Keratinocyte (primary cell): ENCODE data around the gene TMEM144. TPM values are rescaled to one million over a fixed set of nuclear protein-coding genes. Genes with fewer than 3 reads are reported as not detected.

Source experiments
- DNase-seq: peaks from one replicate; pipeline ENCODE4 v3.0.0-alpha.2; 2011; ENCODE audit warnings: low read depth, missing footprints, low spot score
- FAIRE-seq: peaks from 2 replicates; lab custom pipeline; 2011; peaks lifted over from hg19 to GRCh38; lab: Jason Lieb, UNC
- H2AFZ ChIP-seq: 2 replicates; pipeline ENCODE4 v1.6.0; 2012; ENCODE audit warnings: low read length, control low read depth, inconsistent platforms; ENCODE audit not compliant: control insufficient read depth
- H3K27ac ChIP-seq: 2 replicates; pipeline ENCODE4 v1.5.1; 2011; ENCODE audit warnings: low read length; ENCODE audit not compliant: control insufficient read depth, insufficient read depth
- H3K27me3 ChIP-seq: 3 replicates; pipeline ENCODE4 v1.6.0; 2011; ENCODE audit warnings: low read length; ENCODE audit not compliant: control insufficient read depth, insufficient read depth; ENCODE audit errors: extremely low read depth
- H3K36me3 ChIP-seq, 2 experiments: 2 replicates in 1 of 2; 3 replicates in 1 of 2; pipeline ENCODE4 v1.5.1; 2011; ENCODE audit warnings: low read length in 2 of 2, mild to moderate bottlenecking in 1 of 2; ENCODE audit not compliant: control insufficient read depth in 2 of 2, insufficient read depth in 2 of 2; ENCODE audit errors: extremely low read depth in 1 of 2
- H3K4me1 ChIP-seq: 3 replicates; pipeline ENCODE4 v1.5.1; 2011; ENCODE audit warnings: low read length; ENCODE audit not compliant: control insufficient read depth, insufficient read depth; ENCODE audit errors: extremely low read depth
- H3K4me2 ChIP-seq: 3 replicates; pipeline ENCODE4 v1.6.0; 2011; ENCODE audit warnings: low read depth, low read length; ENCODE audit not compliant: control insufficient read depth, insufficient read depth; ENCODE audit errors: extremely low read depth
- H3K4me3 ChIP-seq, 3 experiments: fragments of 200-600 bp in 1 of 3; sonication (generic) in 1 of 3; 2 replicates in 2 of 3; 3 replicates in 1 of 3; pipeline ENCODE4 v1.5.1; 2011 to 2016; ENCODE audit warnings: low read length in 3 of 3, mild to moderate bottlenecking in 3 of 3, control low read depth in 2 of 3, inconsistent platforms in 1 of 3, low read depth in 1 of 3, mixed read lengths in 1 of 3, mixed run types in 1 of 3, moderate library complexity in 1 of 3; ENCODE audit not compliant: control insufficient read depth in 2 of 3, insufficient read depth in 2 of 3; ENCODE audit errors: extremely low read depth in 1 of 3
- H3K79me2 ChIP-seq: 2 replicates; pipeline ENCODE4 v1.6.0; 2012; ENCODE audit warnings: low read length; ENCODE audit not compliant: control insufficient read depth, insufficient read depth
- H3K9ac ChIP-seq: 3 replicates; pipeline ENCODE4 v1.6.0; 2011; ENCODE audit warnings: low read length; ENCODE audit not compliant: control insufficient read depth, insufficient read depth; ENCODE audit errors: extremely low read depth
- H3K9me1 ChIP-seq: 3 replicates; pipeline ENCODE4 v1.6.0; 2011; ENCODE audit warnings: low read length; ENCODE audit not compliant: control insufficient read depth, insufficient read depth; ENCODE audit errors: extremely low read depth
- H3K9me3 ChIP-seq: 2 replicates; pipeline ENCODE4 v1.5.1; 2012; ENCODE audit warnings: low read depth, low read length; ENCODE audit not compliant: control insufficient read depth
- H4K20me1 ChIP-seq: 3 replicates; pipeline ENCODE4 v1.6.0; 2011; ENCODE audit warnings: low read length; ENCODE audit not compliant: control insufficient read depth, insufficient read depth; ENCODE audit errors: extremely low read depth
- CTCF ChIP-seq, 3 experiments: IDR thresholded peaks in 1 of 3; conservative IDR thresholded peaks in 1 of 3; optimal IDR thresholded peaks in 1 of 3; 2 replicates in 2 of 3; 3 replicates in 1 of 3; pipeline versions ENCODE3 to v1.5.1; 2011; ENCODE audit warnings: low read length in 3 of 3, mild to moderate bottlenecking in 3 of 3, moderate library complexity in 2 of 3, control low read depth in 1 of 3, inconsistent platforms in 1 of 3; ENCODE audit not compliant: insufficient read depth in 2 of 3; ENCODE audit errors: extremely low read depth in 1 of 3
- EZH2 ChIP-seq: IDR thresholded peaks from one replicate; pipeline ENCODE4 v1.6.1; 2012; ENCODE audit warnings: inconsistent platforms, mild to moderate bottlenecking, low read length, moderate library complexity
- dilution Hi-C: fragments of 300-500 bp; cut with MboI; formaldehyde crosslinking; loops from one replicate; pipeline ENCODE4 v1.7.0; 2020; ENCODE audit warnings: low sequenced_read_pairs; ENCODE audit not compliant: extremely low pct_ligation_motif_present
- polyA plus RNA-seq, 5 experiments: library from polyadenylated mRNA; depleted of rRNA in 3 of 5; stranded (reverse) in 3 of 5; stranded (forward) in 1 of 5; unstranded in 1 of 5; fragments of >200 nt; gene quantifications; 1 replicate in 1 of 5; 2 replicates in 3 of 5; 3 replicates in 1 of 5; pipeline versions ENCODE4 v1.2.1 to v1.2.3, GENCODE V29; 2011 to 2012; ENCODE audit warnings: missing spikeins in 2 of 5, low read depth in 1 of 5, low replicate concordance in 1 of 5

Gene TMEM144
- polyA plus RNA-seq, 1 donor (not counting 4 experiments of a cell fraction or from before 2014, with no cell fraction given): 3.3 TPM

DNA sequence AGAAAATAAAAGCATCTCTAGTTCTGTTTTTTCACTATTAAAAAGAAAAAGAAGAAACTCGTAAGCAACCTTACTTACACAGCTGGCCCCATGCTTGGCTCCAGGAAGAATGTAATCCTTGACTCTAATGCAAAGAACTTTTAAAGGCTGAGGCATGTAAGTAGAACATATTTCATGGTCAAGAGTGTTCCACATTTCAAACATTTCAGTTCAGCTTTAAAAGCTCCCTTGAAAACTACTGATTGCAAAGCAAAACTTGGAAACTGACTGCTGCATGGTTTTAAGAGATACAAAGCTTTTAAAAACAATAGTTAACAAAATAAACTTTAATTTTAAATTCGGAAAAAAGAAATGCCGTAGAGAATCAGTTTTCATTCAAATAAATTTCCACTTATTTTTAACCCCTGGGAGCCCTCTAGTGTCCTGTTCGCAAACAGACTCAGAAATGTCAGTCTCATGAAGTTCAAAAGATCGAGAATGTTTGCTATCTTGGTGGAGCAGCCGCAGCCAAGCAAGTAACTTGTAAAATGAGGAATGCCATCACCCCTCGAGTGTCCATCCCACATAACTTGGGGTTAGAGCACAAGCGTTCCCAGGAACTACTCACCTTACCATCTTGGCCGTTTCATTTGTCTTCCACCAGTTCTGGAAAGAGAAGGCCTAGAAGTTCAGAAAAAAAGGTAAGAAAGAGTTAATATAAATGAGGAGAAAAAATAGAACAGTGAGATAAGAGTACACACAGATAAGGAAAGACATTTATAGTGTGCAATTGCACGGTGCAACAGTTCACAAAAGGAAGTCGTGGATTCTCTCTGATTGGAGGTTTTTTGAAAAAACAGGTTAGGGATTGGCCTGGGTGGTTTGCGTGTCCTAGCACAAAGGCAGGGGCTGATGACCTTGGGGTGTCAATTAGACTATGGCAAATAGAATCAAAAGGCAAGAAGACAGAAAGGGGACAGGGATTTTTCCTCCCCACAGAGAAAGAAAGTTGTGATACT lies 37.7 kb upstream of the TMEM144 start, which contains the start of gene GASK1B:
GASK1B (minus strand) TSS at position 765 of the 998 bp plus-strand sequence. CDS start 1,650 bp downstream, outside the sequence.
- H3K9ac ChIP-seq: no peak within 1 kb of the TSS
- no peaks in the 10 kb centered on the region for H3K9me1 ChIP-seq
- no peak for DNase-seq
- dilution Hi-C loops: no loop called here
- H3K4me1 ChIP-seq: peaks cover 17% of the 10 kb centered on the region
- H3K36me3 ChIP-seq: no peaks in the 10 kb centered on the region
- H4K20me1 ChIP-seq: no peaks in the 10 kb centered on the region
- peak; percentile 82 for FAIRE-seq
- no peaks in the 10 kb centered on the region for H3K9me3 ChIP-seq
- no peaks in the 10 kb centered on the region for H3K27me3 ChIP-seq
- TF ChIP-seq EZH2 (no peak), CTCF (optimal IDR thresholded peaks at IDR 0.05 in 1 of 3, IDR thresholded peaks at IDR 0.05 in 1 of 3, conservative IDR thresholded peaks at IDR 0.05 in 1 of 3; ENCODE audit: extremely low read depth in 1 of 3, insufficient read depth in 2 of 3, low read length in 3 of 3) (peak; percentile 34 to 70 (median 59))
- H3K79me2 ChIP-seq: no peaks in the 10 kb centered on the region
- H3K4me3 ChIP-seq: peak within 1 kb of the TSS; percentile 43 to 58 (median 50)
- peak within 1 kb of the TSS; percentile 10 for H3K27ac ChIP-seq
- H3K4me2 ChIP-seq: peak within 1 kb of the TSS; percentile 81
- H2AFZ ChIP-seq: peak within 1 kb of the TSS; percentile 87

- no peaks in the 10 kb centered on the region for H3K27me3 ChIP-seq
- no peak overlapping the region for H3K4me3 ChIP-seq
- no peak overlapping the region for H3K4me2 ChIP-seq
- FAIRE-seq (peak; percentile 39), DNase-seq (no peak)
- no peaks in the 10 kb centered on the region for H3K9me3 ChIP-seq
- peaks cover 13% of the 10 kb centered on the region for H3K4me1 ChIP-seq
- H3K79me2 ChIP-seq: no peaks in the 10 kb centered on the region
- H3K36me3 ChIP-seq: no peaks in the 10 kb centered on the region
- no peak overlapping the region for H2AFZ ChIP-seq
- no peaks in the 10 kb centered on the region for H4K20me1 ChIP-seq
- no peak overlapping the region for H3K27ac ChIP-seq
- dilution Hi-C loops: loop anchor here (25.0 kb wide), 1 partner anchor 164 kb away; no protein-coding TSS in a partner anchor
- H3K9me1 ChIP-seq: no peaks in the 10 kb centered on the region
- no peak for TF ChIP-seq EZH2
- no peak for TF ChIP-seq CTCF (optimal IDR thresholded peaks at IDR 0.05 in 1 of 3, IDR thresholded peaks at IDR 0.05 in 1 of 3, conservative IDR thresholded peaks at IDR 0.05 in 1 of 3; ENCODE audit: extremely low read depth in 1 of 3, insufficient read depth in 2 of 3, low read length in 3 of 3)
- no peak overlapping the region for H3K9ac ChIP-seq
Observed at GRCh38 chr4:158176108-158176507, 34.2 kb upstream of the TMEM144 start.
